GM20000 (cell line): ENCODE measurements around the gene HAUS8.

ENCODE experiments used
- DNase-seq: peaks from one replicate; pipeline ENCODE4 v3.0.0; 2012; ENCODE audit warnings: low spot score
- TF ChIP-seq, protein P1 (sequence below): IDR thresholded peaks from 2 replicates; pipeline ENCODE4 v1.5.1; 2012; ENCODE audit warnings: mild to moderate bottlenecking, control low read depth; ENCODE audit errors: extremely low read depth, missing control alignments

The HAUS8 gene

DNA sequence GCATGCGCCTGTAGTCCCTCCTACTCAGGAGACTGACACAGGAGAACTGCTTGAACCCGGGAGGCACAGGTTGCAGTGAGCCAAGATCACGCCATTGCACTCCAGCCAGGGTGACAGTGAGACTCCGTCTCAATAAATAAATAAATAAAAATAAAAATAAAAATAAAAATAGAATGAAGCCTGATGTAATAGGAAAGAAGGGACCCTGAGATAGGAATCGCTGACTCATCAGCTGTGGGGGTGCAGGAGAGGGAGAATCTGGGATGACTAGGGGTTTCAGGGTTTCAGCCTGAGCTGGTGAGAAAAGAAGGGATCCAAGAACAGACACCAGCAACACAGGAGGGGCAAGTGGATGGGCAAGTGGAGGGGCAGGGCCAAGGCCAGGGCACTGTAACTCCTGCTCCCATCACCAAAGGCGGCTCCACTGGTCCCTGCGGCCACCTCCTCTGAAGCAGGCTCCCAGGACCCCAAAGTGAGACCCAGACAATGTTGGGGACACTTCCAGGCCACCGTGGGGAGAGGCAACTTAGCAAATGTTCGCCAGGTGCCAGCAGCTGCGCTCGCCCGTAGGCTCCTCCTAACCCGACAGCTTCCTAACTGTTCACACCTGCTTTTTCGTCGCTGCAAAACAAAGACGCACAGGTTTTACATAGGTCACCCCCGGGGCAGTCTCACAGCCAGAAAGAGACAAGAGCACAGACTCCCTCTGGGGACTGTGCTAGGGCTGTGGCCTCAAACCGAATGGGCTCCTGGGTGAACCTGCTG, 1.2 kb downstream of the HAUS8 start:
- TF ChIP-seq, protein P1, sequence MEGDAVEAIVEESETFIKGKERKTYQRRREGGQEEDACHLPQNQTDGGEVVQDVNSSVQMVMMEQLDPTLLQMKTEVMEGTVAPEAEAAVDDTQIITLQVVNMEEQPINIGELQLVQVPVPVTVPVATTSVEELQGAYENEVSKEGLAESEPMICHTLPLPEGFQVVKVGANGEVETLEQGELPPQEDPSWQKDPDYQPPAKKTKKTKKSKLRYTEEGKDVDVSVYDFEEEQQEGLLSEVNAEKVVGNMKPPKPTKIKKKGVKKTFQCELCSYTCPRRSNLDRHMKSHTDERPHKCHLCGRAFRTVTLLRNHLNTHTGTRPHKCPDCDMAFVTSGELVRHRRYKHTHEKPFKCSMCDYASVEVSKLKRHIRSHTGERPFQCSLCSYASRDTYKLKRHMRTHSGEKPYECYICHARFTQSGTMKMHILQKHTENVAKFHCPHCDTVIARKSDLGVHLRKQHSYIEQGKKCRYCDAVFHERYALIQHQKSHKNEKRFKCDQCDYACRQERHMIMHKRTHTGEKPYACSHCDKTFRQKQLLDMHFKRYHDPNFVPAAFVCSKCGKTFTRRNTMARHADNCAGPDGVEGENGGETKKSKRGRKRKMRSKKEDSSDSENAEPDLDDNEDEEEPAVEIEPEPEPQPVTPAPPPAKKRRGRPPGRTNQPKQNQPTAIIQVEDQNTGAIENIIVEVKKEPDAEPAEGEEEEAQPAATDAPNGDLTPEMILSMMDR, result no peak
- DNase-seq, result no peak

DNA sequence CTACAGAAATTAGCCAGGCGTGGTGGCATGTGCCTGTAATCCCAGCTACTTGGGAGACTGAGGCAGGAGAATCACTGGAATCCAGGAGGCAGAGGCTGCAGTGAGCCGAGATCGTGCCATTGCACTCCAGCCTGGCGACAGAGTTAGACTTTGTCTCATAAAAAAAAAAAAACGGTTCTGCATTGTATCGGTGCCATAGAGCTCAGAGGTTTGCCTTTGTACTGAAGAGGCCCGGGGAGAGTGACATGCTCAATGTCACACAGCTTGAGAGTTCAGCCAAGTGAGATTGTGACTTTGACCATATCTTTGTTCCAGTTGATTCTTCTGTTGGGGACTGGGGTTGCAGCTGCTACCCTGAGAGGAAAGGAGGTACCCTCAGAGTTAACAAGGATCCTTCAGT, 4.3 kb downstream of the HAUS8 start:
- no peak for DNase-seq
- TF ChIP-seq, protein P1, result no peak

DNA sequence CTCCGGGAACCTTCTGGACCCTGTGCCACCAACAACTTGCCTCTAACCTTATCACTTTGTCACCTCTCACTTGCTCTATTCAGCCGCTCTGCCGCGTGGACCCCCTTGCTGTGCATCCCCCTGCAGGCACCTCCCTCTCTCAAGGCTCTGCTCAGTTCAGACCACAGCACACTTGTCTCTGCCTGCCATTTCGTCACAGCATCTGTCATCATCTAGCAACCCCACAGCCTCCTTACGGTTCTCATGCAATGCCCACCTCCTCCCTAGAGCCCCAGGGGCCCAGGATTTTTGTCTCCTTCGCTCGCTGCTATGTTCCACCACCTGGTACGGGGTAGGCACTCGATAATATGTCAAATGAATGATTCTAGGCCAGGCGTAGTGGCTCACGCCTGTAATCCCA, 4.8 kb downstream of the HAUS8 start:
- TF ChIP-seq, protein P1, result no peak
- no peak for DNase-seq

DNA sequence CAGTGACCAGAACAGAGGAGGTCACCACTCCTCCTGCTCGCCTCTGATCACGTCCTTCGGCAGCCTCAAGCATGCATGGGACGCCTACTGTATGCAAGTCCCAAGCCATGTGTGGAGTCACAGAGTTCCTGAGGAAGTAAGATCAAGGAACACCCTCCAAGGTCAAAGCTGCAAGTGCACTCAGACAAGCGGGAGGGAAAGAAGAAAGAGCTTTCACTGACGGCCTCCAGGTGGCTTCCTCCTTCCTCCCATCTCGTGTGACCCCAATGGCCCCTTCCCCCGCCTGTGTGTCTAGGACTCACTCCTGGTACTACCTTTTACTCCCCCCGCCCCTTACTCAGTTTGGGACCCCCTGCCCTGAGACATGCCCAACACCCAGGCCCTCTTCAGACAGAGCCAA, 6.1 kb downstream of the HAUS8 start:
- TF ChIP-seq, protein P1, result no peak

DNA sequence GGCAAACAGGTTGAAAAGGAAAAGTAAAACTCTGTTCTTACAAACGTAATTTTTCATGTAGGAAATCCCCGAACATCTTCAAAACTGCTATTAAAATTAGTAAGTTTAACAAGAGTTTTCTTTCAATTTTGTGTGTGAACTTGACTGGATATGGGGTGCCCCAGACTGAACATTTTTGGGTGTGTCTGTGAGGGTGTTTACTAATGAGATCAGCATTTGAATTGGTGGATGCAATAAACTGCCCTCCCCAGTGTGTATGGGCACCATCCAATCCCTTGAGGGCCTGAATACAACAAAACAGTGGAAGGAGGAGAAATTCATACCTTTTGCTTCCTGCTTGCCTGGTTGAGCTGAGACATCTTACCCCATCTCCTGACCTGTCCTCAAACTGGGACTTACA, 11.8 kb downstream of the HAUS8 start:
- TF ChIP-seq, protein P1, result no peak
- DNase-seq, result no peak

More for the DNA sequence above, 6.1 kb downstream of the HAUS8 start:
- DNase-seq, result no peak

DNA sequence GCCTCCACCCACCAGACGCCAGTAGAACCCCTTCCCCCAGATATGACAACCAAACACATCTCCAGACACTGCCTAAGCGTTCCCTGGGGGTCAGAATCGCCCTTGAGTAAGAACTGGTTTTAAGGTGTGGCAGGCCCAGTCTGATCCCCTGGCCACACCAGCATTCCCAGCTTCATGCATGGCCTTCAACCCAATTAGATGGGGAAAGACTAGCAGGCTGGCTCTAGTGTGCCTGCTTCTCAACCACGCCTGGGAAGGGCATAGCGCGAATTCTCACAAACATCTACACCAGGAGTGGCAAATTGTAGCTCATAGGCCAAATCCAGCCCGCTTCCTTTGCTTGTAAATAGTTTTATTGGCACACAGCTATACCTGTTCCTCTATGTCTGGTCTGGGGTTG, 13.6 kb downstream of the HAUS8 start:
- DNase-seq, result no peak
- TF ChIP-seq, protein P1, result no peak

DNA sequence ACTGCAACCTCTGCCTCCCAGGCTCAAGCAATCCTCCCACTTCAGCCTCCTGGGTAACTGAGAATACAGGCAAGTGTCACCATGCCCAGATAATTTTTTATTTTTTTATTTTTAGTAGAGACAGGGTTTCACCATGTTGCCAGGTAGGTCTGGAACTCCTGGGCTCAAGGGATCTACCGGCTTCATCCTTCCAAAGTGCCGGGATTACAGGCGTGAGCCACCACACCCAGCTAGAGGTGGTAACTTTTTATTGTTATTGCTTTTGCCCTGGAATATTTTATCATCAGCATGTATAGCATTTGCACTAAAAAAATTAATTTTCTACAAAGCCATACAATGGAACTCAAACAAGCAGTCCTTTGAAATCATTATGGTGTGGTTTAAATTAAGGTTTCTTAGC, 14.0 kb downstream of the HAUS8 start:
- TF ChIP-seq, protein P1, result no peak
- no peak for DNase-seq
